GM04504 (cell line): ENCODE data around the gene ZBTB12.

Experiments
- DNase-seq: peaks from one replicate; pipeline ENCODE4 v3.0.0-alpha.2; 2012; ENCODE audit warnings: low read depth

ZBTB12 gene

DNA sequence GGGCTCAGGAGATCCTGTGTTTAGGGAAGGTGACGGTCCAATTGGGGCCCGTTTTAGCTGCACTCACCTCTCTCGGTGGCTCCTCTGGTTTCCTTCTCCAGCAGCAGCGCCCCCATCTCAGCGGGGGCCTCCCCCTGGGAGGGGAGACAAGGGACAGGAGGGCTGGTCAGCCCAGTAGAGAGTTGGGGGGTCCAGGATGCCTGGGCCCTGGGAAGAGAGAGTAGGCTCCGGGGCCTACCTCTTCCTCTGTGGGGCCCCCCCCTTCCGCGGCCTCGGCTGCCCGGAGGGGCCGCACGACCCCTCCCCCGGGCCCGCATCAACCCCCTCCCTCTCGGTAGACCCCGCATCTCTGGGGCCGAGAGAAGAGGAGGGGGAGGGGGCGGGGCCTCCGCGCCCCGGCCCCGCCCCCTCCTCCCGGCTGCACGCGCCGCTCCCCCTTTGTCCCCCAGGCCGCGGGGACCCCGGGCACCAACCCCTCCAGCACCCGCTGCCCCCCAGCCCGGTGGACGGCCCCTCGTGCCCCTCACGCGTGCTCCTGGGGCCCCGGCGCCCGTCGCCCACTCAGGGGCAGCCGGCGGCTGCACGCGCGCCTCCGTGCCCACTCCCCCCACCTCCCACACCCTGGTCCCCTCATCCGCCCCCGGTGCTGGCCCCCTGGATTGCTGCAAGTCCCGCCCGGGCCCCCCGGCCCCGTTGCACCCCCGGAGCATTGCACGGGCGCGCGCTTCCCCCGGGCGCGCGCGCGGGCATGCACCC, 4.9 kb downstream of the ZBTB12 start:
- no peak for DNase-seq

DNA sequence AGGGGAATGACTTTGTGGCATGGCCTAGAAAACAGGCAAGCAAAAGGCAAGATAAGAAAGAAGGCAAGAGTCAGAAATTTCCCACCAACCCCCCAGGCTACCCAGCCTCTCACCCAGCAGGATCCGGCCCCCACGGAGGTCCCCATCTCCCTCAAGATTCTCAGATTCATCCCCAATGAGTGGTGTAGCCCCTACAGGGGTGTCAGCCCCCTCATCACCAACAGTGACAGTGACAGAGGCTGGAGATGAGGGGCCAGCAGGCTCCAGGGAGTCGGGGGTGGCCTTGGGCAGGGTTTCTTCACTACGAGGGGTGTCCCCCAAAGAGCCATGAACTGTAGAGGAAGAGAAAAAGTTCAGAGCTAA, 5.4 kb downstream of the ZBTB12 start:
- DNase-seq: no peak

DNA sequence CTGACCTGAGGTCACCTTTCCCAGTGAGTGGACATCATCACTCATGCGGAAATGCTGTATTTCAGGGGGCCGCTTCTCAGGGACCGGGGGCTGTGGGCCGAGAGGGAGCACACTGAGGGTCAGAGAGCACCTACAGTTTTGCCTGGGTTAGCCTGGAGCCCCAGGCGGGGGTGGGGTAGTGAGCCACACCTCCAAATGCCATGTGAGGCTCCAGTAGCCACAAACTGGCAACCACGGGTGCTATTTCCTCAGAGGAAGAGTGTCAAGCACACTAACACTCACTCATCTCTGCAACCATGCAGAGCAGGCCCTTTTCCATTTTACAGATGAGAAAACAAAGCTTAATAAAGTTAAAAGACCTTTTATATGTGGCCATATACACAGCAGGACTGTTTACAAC, 9.1 kb downstream of the ZBTB12 start:
- DNase-seq: no peak

DNA sequence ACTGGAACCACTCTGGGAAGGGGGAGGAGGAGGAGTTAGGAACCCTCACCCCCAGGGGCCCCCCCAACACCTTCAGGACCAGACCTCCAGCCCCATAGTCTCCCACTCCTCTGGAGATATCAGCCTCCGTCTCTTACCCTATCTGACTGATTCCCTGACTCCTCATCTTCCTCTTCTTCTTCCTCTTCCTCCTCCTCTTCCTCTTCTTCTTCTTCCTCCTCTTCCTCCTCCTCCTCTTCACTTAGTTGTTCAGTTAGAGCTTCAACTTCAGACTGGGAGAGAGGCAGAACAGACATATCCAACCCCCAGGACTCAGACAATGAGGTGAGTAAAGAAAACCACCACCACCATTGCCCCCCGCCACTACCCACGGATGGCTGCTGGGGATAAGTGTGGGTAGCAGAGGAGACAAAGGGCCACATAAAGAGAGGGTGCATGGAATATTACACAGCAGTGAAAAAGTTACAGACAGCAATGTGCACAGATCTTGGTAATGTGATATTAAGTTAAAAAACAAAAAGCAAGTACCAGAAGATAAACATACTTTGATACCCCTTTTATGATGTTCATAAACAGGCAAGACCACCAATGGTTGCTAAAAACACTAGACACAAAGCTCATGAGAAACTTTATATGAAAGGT, 12.4 kb downstream of the ZBTB12 start:
- DNase-seq: no peak

DNA sequence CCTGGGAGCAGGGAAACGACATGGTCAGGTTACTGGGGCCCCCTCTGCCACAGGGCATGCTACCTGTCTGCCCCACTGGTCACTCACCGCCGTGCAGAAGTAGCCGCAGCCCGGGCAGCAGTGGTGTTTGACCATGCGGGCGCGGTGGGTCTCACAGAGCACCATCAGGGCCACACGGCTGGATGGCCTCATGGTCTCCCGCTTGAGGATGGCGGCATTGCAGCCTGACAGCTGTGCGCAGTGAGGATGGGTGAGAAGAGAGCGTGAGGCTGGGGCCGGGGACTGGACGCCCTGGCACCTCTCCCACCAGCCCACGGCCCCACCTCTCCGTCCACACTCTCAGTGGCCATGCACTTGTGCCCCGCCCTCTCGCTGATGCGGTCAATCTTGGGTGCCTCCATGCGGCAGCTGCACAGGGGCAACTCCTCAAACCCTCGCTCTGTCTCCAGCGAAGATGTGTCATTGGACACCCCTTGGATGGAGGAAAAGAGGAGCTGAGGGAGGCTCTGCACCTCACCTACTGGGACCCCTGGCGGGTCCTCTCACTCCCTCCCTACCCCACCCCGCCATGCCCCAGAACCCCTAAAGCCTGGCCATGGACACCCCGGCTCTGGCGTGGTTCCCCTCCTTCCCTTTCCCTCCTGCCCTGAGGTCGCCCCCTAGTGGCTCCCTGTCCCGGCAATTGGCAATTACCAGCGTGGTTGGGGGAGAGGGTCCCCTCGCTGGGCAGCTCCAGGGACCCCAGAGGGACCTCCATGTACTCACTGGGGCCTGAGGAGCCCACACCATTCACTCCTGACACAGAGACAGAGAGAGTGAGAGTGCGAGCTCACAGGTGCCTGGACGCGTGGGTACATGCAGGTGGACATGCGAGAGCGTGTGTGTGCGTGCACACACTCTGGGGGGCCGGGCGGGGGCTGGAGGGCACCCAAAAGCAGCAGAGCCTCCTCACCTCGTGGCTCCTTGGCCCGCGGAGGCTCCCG, 13.3 kb downstream of the ZBTB12 start:
- no peak for DNase-seq

DNA sequence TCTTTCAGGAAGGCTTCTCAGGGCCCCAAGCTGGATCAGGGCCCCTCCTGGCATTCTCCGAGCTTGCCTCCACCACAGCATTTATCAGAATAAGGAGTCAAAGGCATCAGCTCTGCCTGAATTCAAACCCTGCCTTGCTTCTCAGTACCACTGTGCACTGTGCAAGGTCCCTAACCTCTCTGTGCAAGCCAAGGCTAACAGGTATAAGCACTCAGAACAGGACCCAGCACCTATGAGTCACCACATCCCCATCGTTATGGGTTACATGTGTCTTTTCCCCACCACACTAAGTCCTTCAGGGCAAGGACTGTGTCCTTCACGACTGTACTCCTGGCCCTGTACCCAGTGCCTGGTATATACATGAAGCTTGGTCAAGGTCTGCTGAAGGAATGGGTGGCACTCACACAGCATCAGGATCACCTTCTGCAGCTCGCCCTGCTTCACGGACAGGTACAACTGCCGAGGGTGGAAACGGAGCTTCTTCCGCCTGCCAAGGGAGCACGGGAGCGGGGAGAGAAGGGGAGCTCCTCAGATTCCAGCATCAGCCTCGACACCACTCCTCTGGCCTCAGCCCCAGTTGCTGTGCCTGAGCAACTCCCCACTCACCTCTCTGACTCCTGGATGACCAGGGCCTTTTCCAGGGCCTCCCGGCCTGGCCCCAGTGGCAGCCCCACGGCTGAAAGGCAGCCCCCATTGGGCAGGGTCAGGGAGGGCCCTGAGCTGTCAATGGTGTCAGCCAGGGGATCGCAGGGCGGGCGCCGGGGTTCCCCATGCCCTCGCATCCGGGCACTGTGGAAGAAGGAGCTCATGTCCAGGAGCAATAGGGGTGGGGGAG, 14.5 kb downstream of the ZBTB12 start:
- no peak for DNase-seq

DNA sequence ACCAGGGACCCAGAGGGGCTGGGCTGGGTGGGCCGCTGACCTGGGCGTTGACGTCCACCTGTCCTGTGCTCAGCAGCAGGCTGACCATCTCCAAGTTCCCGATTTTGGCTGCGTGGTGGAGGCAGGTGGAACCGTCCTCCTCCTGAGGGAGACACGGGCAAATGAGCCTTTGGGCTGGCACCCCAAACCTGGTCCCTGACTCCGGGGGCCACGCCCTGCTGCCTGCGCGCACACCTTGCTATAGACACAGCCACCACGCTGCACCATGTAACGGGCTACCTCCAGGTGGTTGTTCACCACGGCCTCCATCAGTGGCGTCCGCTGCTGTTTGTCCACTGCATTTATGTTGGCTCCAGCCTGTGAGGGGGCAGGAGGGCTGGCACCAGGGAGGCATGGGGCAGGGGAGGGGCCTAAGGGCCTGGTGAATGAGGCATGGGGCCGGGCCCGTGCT, 15.3 kb downstream of the ZBTB12 start:
- DNase-seq: no peak

DNA sequence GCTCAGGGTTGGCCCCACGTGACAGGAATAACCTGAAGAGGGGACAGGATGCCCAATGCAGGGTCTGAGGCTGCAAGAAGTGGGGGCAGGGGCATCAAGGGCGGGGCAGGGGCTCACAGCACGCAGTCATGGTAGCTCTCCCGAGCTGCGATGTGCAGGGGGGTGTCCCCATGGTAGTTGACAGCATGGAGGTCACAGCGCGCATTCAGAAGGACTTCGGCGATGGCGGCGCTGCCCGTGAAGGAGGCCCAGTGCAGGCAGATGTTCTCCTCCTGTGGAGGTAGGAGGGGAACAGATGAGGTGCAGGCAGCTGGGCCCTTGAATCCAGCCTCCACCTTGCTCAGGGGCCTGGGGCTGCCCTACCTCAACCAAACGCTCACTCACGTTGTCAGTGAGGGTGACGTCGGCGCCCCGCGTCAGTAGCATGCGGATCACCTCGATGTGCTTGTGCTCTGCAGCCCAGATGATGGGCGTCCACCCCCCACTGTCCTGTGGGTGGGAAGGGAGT, 17.3 kb downstream of the ZBTB12 start:
- no peak for DNase-seq

DNA sequence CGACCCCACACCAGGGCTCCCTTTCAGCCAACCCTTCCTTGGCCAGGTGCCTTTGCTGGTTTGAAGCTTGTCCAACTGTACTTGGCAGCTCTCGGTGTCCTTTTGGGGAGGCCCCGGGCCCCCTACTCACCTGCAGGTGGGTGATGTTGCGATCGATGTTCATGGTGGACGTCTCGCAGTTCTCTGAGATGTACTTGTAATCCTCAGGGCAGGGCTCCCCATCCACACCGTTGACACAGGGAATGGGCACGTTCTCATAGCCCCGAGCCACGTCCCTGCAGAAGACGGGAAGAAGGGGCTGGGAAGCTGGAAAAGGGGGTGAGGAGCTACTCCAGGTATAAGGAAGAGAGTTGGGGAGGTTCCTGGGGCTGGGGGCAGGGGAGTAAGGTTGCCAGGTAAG, 18.2 kb downstream of the ZBTB12 start:
- no peak for DNase-seq

DNA sequence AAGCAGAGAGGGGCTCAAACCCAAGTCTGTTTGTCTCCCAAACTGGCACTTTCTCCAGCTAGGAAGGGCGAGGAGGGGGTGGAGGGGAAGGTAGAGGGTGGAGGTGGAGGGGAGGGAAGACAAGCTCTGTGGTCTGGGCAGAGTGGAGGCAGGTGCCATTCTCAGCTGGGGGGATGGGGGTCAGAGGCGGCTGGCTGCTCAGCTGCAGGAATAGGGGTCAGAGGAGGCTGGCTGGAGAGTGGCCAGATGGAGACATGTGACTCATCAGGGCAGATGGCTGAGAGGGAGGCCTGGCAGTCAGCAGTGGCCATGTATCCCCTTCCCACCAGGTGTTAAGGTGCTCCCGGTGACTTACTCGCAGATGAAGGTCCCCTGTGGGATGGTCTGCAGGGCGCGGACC, 19.5 kb downstream of the ZBTB12 start:
- DNase-seq: no peak

DNA sequence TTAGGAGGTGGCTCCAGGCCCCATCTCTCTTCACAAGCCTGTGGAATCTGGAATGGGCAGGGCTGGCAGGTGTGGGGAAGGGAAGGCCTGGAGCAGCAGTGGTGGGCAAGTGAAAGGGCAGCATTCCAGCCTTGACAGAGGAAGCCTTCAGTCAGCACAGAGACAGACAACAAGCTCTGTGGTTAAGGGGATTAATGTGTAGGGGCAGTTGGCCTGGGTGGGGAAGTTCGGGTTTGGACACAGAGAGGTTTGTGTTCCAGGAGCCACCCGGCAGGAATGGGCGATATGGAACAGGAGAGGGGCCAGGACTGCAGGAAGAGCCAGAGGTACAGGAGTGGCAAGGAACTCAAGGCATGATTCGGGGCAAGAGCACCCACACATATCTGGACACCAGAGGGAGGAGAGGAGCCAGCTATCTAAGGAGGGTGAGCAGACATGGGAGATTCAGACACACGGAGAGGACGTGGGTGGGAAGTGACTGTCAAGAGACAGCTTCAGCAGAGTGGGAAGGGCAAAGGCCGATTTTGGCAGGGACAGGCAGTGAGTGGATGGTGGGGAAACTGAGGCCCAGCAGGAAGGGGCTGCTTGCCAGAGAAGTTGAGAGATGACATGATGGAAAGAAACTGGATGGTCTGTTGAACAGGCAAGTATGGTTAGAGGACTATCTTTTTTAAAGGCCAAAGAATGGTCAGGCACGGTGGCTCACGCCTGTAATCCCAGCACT, 20.6 kb downstream of the ZBTB12 start:
- DNase-seq: no peak

DNA sequence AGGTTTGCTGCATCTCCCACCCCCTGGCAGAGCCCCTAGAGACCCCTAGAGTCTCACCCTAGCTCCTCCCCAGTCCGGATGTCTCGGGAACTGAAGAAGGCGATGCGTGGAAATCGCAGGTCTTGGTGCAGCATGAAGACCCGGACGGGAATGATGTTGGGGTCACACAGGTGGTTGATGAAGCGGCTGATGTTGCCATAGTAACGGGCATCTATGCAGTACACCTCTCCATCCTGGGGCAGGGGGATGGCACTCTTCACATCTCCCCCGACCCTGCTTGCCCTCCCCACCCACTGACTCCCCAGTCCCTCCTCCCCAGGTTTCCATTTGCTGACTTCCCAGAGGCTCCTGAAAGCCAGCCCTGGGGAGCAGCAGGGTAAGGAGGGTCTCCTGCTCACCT, 21.3 kb downstream of the ZBTB12 start:
- no peak for DNase-seq

DNA sequence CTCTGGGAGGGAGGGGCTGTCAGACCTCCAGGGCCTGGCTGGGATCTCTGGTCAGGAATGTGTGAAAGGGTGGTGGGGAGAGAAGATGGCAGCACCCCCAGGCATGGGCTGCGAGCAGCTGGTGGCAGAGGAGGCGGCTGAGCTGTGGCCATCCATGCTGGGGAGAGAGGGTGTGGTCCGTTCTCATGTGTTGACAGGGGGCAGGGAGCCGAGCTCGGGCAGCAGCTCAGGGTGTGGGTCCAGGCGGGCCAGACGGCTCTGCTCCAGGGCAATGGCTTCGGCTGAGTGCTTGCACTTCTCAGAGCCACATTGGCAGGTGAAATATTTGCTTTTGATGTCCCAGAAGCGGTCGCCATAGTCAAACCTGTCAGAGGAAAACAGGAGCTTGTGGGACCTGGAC, 22.0 kb downstream of the ZBTB12 start:
- no peak for DNase-seq

DNA sequence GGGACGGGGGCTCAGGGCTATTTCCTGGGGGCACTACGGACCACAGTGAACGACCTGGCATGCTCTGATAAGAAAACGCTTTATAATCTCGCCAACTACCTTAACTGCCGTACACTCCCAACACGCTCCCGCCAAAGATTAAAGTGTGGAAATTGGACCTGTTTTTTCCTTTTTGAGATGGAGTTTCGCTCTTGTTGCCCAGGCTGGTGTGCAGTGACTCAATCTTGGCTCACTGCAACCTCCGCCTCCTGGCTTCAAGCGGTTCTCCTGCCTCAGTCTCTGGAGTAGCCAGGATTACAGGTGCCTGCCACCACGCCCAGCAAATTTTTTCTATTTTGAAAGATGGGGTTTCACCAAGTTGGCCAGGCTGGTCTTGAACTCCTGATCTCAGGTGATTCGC, 22.7 kb downstream of the ZBTB12 start:
- DNase-seq: no peak

DNA sequence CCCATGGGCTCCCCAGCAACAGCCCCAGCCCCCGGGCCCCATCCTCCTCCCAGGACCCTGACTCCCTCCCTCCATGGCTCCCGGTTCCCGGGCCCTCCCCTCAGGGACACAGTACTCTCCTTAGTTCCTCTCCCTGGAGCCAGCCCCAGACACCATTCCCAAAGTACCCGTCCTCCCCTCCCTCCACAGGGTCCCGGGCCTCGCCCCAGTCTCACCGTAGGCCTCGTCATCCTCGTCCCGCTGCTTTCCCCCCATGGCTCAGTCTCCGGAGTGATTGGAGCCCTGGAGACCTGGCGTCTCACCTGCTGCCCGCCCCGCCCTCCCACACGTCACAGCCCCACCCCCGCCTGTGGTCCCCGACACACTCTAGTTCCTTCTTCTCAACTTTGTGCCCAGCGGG, 23.2 kb downstream of the ZBTB12 start, which contains the start of gene SLC44A4:
SLC44A4 (minus strand) TSS at position 272 of the 400 bp plus-strand sequence; CDS start at position 255, 17 bp downstream.
- no peak for DNase-seq

DNA sequence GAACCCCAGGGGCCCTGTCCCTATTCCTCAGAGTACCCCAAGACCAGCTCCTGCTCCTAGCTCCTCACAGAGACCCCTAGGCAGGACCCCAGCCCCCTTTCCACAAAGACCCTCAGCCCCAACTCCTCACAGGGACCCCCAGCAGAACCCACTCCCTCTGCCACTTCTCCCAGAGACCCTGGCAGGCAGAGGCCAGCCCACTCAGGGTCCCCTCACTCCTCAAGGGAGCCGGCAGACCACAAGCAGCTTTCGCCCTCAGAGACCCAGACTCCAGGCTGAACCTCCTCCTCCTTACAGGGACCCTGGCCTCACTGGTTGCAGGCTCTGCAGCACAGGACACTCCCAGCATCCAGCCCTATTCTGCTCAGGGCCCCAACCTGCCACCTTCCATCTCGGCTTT, 23.7 kb downstream of the ZBTB12 start:
- no peak for DNase-seq

DNA sequence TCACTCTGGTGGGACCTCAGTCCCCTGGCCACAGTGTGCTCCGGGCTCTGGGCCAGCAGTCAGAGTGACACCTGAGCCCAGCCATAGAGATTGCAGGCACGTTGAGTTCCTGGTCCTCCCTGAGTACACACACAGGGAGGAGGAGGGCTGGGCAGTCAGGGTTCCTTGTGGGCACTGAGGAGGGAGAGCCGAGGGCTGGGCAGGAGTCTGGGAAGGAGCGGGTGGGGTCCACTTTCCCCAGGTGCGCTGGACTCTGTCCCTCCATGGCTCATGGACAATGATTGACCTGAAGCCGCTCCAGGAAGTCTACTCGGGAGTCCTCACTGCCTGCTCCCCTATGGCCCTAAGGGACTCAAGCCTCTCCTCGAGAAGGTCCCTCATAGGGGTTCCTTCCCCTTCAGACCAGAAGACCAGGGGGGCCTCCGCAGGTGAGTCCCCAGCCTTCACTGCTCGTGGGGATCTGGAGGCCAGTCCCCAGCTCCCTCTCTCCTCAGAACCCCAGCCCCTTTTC, 24.2 kb downstream of the ZBTB12 start:
- DNase-seq: no peak

DNA sequence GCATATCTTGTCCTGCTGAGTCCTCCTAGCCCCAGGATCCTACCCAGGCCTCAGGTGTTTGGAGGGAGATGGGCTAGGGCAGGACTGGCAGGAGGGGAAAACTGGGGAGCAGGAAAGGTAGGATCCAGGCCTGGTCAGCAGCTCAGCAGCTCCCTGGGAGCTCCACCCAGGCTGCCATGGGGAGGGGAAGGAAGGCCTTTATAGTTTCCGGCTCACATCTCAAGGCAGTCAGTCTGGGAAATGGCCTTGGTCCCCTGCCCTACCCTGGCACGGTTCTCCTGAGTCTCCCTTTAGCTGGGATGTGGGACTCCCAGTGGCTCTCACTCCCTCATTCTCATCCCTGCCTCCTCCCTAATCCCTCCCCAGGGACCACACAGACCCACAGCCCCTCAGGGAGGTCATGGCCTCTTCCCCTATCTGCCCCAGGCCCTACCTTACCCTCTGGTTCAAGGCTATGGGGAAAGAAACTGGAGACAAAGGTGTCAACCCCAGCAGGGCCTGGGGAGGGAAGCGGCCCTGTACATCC, 24.7 kb downstream of the ZBTB12 start:
- no peak for DNase-seq

DNA sequence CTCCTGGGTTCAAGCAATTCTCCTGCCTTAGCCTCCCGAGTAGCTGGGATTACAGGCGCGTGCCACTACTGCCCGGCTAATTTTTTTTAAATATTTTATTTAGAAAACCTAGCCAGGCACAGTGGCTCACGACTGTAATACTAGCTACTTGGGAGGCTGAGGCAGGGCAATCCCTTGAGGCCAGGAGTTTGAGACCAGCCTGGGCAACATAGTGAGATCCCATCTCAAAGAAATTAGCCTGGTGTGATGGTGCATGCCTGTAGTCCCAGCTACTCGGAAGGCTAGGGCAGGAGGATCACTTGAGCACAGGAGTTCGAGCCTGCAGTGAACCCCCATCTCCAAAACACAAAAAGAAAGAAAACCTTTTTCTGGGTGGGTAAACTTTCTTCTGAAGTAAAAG, 25.5 kb downstream of the ZBTB12 start:
- DNase-seq: no peak

DNA sequence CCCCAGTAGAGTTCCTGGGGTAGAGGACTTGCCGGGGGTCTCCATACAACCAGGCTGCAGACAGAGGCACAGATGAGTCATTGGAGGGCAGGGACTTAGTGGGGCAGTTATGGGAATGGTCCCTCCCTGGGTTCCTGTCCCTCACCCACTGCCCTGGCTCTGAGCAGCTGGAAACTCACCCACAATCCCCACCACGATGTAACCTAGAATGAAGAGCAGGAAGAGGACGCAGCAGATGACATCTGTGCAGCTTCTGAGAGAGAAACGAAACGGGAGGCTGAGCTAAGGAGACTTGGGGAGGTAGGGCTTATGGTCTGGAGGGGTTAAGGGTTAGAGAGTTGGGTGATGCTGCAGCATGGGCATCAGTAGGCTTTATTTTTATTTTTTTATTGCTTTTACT, 26.0 kb downstream of the ZBTB12 start:
- DNase-seq: no peak
